ENCODE results near the gene KRT85. TPM values are rescaled to one million over a fixed set of nuclear protein-coding genes. Genes with fewer than 3 reads are reported as not detected.

The KRT85 gene
- polyA plus RNA-seq, 2 of the 4 experiments (the other 2 are of a cell fraction): 3.7 TPM; not detected in 1

DNA sequence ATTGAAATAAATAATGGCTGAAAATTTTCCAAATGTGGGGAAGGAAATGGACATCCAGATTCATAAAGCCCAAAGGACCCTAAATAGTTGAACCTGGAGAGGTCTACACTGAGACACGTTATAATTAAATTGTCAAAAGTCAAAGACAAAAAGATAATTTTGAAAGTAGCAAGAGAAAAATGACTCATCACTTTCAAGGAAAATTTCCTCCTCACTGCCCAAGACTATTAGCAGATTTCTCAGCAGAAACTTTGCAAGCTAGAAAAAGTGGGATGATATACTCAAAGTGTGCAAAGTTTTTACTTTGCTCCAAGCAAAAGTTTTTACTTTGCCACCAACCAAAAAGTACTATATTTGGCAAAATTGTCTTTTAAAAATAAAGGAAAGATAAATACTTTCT is 30.2 kb downstream of the KRT85 start:
- peak overlapping the region; percentile 3 to 54; a peak in 3 of 6 replicates for H3K27ac ChIP-seq
- FAIRE-seq (no peak), ATAC-seq (no peak)

DNA sequence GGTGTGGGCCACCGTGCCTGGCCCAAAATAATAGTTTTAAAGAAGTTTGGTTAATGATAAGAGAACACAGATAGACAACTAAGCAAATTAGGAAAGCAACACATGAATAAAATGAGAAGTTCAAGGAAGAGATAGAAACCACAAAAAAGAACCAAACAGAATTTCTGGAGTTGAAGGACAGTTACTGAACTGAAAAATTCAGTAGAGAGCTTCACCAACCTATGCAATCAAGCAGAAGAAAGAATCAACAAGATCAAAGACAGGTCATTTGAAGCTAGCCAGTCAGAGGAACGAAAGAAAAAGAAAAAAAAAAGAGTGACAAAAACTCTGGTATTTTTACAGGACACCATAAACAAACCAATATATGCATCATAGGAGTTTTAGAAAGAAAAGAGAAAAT is 30.6 kb downstream of the KRT85 start:
- no peaks in the 10 kb centered on the region; the same call in 2 of the 3 replicates for H3K9me3 ChIP-seq
- DNase-seq (ENCODE audit: low read depth in 1 of 2, low spot score in 1 of 2) (no peak), FAIRE-seq (no peak), ATAC-seq (no peak)
- CTCF ChIA-PET: interaction anchor here (1.3 to 3.0 kb wide), 7 partner anchors 10 to 549 kb away, joined by 3 to 27 read pairs (median 4); no protein-coding TSS in a partner anchor
- POLR2A ChIA-PET: no interaction called here
- WGBS (ENCODE audit: missing lambda C conversion rate): 83% methylated on average over 2 of the region's 2 CpGs
- no peak overlapping the region for H3K4me3 ChIP-seq
- TF ChIP-seq HOXA7 (CRISPR knock-in tag; IDR thresholded peaks at IDR 0.05) (no peak), RNF2 (IDR thresholded peaks at IDR 0.05; ENCODE audit: borderline replicate concordance, low read depth) (no peak), KDM1A (IDR thresholded peaks at IDR 0.05; ENCODE audit: low read depth) (no peak), RARB (CRISPR knock-in tag; IDR thresholded peaks at IDR 0.05) (no peak), CBX2 (IDR thresholded peaks at IDR 0.05; ENCODE audit: borderline replicate concordance, low read depth) (no peak), ZSCAN20 (CRISPR knock-in tag; IDR thresholded peaks at IDR 0.05) (no peak), HOXB5 (CRISPR knock-in tag; IDR thresholded peaks at IDR 0.05) (no peak), FOXS1 (CRISPR knock-in tag; IDR thresholded peaks at IDR 0.05) (no peak), RAD21 (conservative IDR thresholded peaks at IDR 0.05 in 1 of 2, IDR thresholded peaks at IDR 0.05 in 1 of 2) (no peak), POLR2AphosphoS2 (conservative IDR thresholded peaks at IDR 0.05; ENCODE audit: low read length) (no peak)
- peaks cover 21% of the 10 kb centered on the region for H3K4me1 ChIP-seq
- H3K27ac ChIP-seq: peak overlapping the region; percentile 3 to 54; a peak in 4 of 6 replicates
- no peak overlapping the region for H3K4me2 ChIP-seq

More for the DNA sequence above, 30.2 kb downstream of the KRT85 start:
- TF ChIP-seq HOXB5 (CRISPR knock-in tag; IDR thresholded peaks at IDR 0.05): no peak
- no peak for TF ChIP-seq RFX5 (IDR thresholded peaks at IDR 0.05)
- TF ChIP-seq, protein P1, sequence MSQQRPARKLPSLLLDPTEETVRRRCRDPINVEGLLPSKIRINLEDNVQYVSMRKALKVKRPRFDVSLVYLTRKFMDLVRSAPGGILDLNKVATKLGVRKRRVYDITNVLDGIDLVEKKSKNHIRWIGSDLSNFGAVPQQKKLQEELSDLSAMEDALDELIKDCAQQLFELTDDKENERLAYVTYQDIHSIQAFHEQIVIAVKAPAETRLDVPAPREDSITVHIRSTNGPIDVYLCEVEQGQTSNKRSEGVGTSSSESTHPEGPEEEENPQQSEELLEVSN (IDR thresholded peaks at IDR 0.05; ENCODE audit: borderline replicate concordance, low read depth): no peak
- peak; percentile 85 for TF ChIP-seq MAFK (IDR thresholded peaks at IDR 0.05; ENCODE audit: partially characterized antibody)
- TF ChIP-seq NPAS2 (CRISPR knock-in tag; IDR thresholded peaks at IDR 0.05; ENCODE audit: borderline replicate concordance): no peak
- no peak for TF ChIP-seq HEYL (CRISPR knock-in tag; IDR thresholded peaks at IDR 0.05)
- TF ChIP-seq POLR2A (IDR thresholded peaks at IDR 0.05; ENCODE audit: low read length): no peak
- TF ChIP-seq NFE2L2 (conservative IDR thresholded peaks at IDR 0.05; ENCODE audit: low read length): peak; percentile 66
- TF ChIP-seq FOSL2 (IDR thresholded peaks at IDR 0.05): 0 out of 2 replicates have a peak, but pooled peaks have one; percentile 9
- TF ChIP-seq FOSL2 (CRISPR knock-in tag; IDR thresholded peaks at IDR 0.05): peak; percentile 89
- no peak for TF ChIP-seq NR3C1 (IDR thresholded peaks at IDR 0.05)
- no peak for TF ChIP-seq HOXA7 (CRISPR knock-in tag; IDR thresholded peaks at IDR 0.05)
- Histone ChIP-seq H3K4me2 (no peak overlapping the region), H3K9me3 (no peaks in the 10 kb centered on the region; the same call in 2 of the 3 replicates), H3K4me3 (no peak overlapping the region), H3K4me1 (peaks cover 21% of the 10 kb centered on the region)
- no peak for DNase-seq (ENCODE audit: low read depth in 1 of 2, low spot score in 1 of 2)
- ChIA-PET CTCF (interaction anchor here (1.1 to 3.0 kb wide), 9 partner anchors 10 to 548 kb away, joined by 3 to 27 read pairs (median 4); no protein-coding TSS in a partner anchor), POLR2A (no interaction called here)
- 27% methylated on average over 1 of the region's 1 CpG for WGBS (ENCODE audit: missing lambda C conversion rate)

DNA sequence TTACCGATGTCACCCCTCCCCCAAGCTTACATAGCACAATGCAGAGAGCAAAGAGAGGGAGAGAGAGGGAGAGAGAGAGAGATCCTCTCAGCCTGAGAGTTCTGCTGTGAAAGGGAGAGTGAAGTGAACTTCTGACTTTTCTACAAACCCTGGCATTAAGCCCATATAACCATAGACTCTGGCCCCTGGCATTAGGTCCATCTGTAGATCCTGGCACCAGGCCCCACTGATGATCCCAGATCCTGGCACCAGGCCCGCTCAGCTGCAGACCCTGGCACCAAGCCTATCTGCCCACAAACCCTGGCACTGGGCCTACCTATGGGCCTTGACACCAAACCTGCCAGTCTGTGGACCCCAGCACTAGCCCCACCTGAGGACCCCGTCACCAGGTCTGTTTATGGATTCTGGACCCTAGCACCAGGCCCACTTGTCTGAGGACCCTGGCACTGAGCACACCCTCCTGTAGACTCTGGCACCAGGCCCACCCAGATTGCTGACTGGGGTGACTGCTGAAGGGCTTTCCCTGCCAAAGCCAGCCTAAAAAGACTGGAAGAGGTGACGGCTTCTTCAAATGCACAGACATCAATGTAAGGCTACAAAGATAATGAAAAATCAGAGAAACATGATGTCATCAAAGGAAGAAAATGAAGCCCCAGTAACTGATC is 31.6 kb downstream of the KRT85 start:
- ChIA-PET POLR2A (interaction anchor here (1.2 kb wide), 1 partner anchor 57 kb away, joined by 3 read pairs; no protein-coding TSS in a partner anchor), CTCF (interaction anchor here (1.5 to 3.0 kb wide), 5 partner anchors 9 to 544 kb away, joined by 3 to 27 read pairs (median 5); no protein-coding TSS in a partner anchor)
- TF ChIP-seq, protein P2, sequence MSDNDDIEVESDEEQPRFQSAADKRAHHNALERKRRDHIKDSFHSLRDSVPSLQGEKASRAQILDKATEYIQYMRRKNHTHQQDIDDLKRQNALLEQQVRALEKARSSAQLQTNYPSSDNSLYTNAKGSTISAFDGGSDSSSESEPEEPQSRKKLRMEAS (IDR thresholded peaks at IDR 0.05): no peak
- TF ChIP-seq GATA3 (IDR thresholded peaks at IDR 0.05; ENCODE audit: borderline replicate concordance): peak; percentile 38; the same call in 1 of the 2 replicates
- no peak for TF ChIP-seq ESRRA (IDR thresholded peaks at IDR 0.05; ENCODE audit: borderline replicate concordance, low read length)
- no peak for TF ChIP-seq SREBF2 (IDR thresholded peaks at IDR 0.05)
- 0 out of 5 replicates have a peak, but pooled peaks of 1 of the 2 experiments have one; percentile 26 for TF ChIP-seq EP300 (IDR thresholded peaks at IDR 0.05)
- no peak for TF ChIP-seq ZC3H11A (IDR thresholded peaks at IDR 0.05)
- FAIRE-seq: no peak
- ATAC-seq: peak; percentile 20 to 26; a peak in 3 of 6 replicates
- no peak overlapping the region for H3K4me3 ChIP-seq
- 83% methylated on average over 4 of the region's 4 CpGs for WGBS (ENCODE audit: missing lambda C conversion rate)
- H3K4me1 ChIP-seq: peaks cover 21% of the 10 kb centered on the region
- peak overlapping the region; percentile 8; the same call in 1 of the 3 replicates for H3K4me2 ChIP-seq
- peak in 1 of 2 experiments; percentile 50 for DNase-seq (ENCODE audit: low read depth in 1 of 2, low spot score in 1 of 2)
- H3K9me3 ChIP-seq: no peaks in the 10 kb centered on the region; the same call in 2 of the 3 replicates
- H3K27ac ChIP-seq: peak overlapping the region; percentile 35 to 65; a peak in 4 of 6 replicates
